Sciatic nerve (tissue), 2 donors: ENCODE results near the gene ZNF620. TPM values are rescaled to one million over a fixed set of nuclear protein-coding genes. Genes with fewer than 3 reads are reported as not detected.
"Not testable (repeated sequence)": the region's sequence is repeated elsewhere in the genome, so short reads cannot be mapped to it uniquely, and the experiment has no call there.

ENCODE experiments used
- ATAC-seq: fragments of 200-7000 bp; cut with Tn5 transposase; one replicate; pipeline ENCODE4 v1.9.1; 2020; ENCODE audit warnings: mild to moderate bottlenecking, moderate library complexity
- DNase-seq: peaks from one replicate; pipeline ENCODE4 v3.0.0-alpha.2; 2020; ENCODE audit warnings: low spot score
- intact Hi-C: fragments of 100-400 bp; cut with DNase I; formaldehyde crosslinking; loops from one replicate; pipeline ENCODE4 v1.14.2; 2022
- total RNA-seq: library from RNA; stranded (reverse); fragmentation: NEBNext Ultra II Directional; extraction: Animal tissue kit (Norgen Biotek cat#: 25700); gene quantifications from one replicate; pipeline ENCODE4 v1.2.1, GENCODE V29; 2021
- donor health status: DM: no; HTN: no; CAD: no.
- donor health status: DM: no; HTN: no; CAD: no.

The ZNF620 gene
- 6.1 TPM for total RNA-seq

GRCh38 chr3:40505599-40506462 lies at the start of gene ZNF620:
TSS of gene ZNF620 (plus strand) at chr3:40506039. CDS start at chr3:40506353, 314 bp downstream.
- peak; percentile 77 for DNase-seq
- peak; percentile 91 for ATAC-seq
- intact Hi-C loops = no loop called here

DNA sequence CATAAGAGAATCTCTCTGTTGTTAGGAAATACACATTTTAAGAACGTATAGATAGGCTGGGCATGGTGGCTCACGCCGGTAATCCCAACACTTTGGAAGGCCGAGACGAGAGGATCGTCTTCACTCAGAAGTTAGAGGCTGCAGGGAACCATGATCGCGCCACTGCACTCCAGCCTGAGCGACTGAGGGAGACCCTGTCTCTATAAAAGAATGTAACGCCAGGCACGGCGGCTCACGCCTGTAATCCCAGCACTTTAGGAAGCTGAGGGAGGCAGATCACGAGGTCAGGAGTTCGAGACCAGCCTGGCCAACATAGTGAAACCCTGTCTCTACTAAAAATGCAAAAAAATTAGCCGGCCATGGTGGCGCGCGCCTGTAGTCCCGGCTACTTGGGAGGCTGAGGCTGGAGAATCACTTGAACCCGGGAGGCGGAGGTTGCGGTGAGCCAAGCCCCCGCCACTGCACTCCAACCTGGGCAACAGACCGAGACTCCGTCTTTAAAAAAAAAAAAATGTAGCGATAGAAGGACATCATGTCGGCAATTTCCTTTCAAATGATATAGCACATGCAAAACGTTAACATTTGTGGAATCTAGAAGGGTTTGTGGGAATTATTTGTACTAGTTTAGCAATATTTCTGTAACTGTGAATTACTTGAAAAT lies 49.4 kb upstream of the ZNF620 start:
- DNase-seq = no peak
- intact Hi-C loops = no loop called here
- no peak for ATAC-seq

DNA sequence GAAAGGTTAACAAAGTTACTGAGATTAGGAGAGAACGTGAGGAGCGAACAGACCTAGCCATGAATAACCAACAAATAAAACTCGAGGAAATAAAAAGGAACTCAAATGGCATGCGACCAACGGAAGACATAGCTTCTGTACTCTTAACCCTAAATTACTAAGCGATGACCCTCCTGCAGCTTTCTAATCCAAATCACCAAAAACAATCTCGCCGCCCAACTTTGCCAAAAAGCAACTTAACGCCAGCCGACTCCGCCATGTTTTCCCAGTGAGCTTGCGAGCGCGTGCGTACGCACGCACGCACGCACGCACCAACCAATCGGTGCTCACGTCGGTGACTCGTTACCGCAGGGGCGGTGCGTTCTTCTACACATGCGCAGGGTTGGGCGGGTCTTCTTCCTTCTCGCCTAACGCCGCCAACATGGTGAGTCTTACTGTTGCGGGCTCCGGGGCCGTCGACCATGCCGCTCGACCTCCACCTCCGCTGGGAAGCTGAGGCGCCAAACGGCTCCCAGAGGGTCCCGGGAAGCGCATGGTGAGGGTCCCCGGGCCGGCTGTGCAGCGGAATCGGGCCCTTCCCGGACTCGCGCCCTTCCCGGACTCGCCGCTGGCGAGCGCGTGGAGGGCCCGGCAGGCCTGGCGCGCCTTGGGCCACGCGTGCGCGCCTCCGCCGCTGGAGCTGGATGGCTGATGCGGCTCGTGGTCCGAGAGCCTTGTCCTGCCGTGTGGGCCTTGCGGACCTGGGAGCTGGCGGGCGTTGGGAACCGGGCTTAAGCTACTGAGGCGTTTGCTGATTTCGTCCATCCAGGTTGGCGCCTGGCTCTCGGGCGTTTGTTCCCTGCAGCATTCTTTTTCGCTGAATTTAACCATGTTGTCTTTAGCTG lies 48.7 kb upstream of the ZNF620 start, which contains the start of gene RPL14:
RPL14 (plus strand) TSS at position 400 of the 884 bp plus-strand sequence; CDS start at position 533, 133 bp downstream.
- intact Hi-C loops = no loop called here
- DNase-seq = peak; percentile 98
- peak; percentile 95 for ATAC-seq

DNA sequence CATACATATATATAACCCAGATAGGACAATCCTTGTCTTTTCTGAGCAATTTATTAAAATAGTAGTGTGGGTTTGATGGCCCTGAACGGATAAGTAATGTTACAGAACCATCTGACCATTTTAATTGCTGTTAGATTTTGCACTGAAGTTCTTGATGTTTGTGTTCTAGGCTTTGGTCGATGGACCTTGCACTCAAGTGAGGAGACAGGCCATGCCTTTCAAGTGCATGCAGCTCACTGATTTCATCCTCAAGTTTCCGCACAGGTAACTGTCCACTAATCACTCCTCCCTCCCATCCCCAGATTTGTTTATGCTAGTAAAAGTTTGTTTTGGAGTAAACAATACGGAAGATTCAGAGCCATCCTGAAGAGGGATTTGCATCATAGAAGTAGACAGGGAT lies 47.4 kb upstream of the ZNF620 start:
- intact Hi-C loops = no loop called here
- DNase-seq (no peak), ATAC-seq (no peak)

GRCh38 chr3:40460481-40460880 lies 45.4 kb upstream of the ZNF620 start:
- intact Hi-C loops, ATAC-seq, DNase-seq: not testable (repeated sequence)

DNA sequence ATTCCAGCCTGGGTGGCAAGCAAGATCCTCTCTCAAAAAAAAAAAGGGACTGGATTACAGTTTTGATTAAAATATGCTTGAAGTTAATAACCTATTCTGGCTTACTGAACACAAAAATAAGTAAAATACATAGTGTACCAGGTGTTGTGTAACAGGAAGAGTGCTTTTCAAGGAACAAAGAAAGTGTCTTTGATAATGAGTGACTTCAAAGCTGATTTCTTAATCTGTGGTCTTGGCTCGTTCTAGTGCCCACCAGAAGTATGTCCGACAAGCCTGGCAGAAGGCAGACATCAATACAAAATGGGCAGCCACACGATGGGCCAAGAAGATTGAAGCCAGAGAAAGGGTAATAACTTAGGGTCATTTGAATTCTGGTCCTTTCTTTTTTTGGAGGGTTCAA lies 44.7 kb upstream of the ZNF620 start:
- DNase-seq (no peak), ATAC-seq (no peak)
- intact Hi-C loops = no loop called here

GRCh38 chr3:40462838-40463237 lies 43.0 kb upstream of the ZNF620 start:
- ATAC-seq, intact Hi-C loops, DNase-seq: not testable (repeated sequence)

DNA sequence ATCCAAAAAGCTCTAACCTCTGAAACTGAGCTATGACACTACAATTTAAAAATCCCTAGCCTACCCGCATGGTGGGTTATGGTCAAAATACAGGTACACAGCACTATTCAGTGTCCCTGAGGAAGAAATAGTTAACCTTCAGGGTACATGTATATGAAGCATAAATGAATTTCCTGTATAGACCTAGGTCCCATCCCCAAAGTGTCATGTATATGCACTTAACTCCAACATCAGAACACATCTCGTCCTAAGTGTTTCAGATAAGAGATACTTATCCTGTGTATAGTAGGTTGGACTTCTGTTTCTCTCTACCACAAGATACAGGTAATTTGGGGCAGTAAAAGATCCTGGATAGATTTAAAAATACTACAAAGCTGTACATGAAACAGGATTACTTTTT lies 42.3 kb upstream of the ZNF620 start:
- DNase-seq = no peak
- intact Hi-C loops = no loop called here
- no peak for ATAC-seq

- no peak for DNase-seq
- intact Hi-C loops = no loop called here
- no peak for ATAC-seq
Measured at GRCh38 chr3:40464339-40465110, 41.3 kb upstream of the ZNF620 start.

GRCh38 chr3:40465111-40465407 lies 40.8 kb upstream of the ZNF620 start:
- no peak for DNase-seq
- intact Hi-C loops = no loop called here
- ATAC-seq = no peak

- ATAC-seq (no peak), DNase-seq (no peak)
- intact Hi-C loops = no loop called here
Measured at GRCh38 chr3:40465456-40465855, 40.4 kb upstream of the ZNF620 start.

GRCh38 chr3:40468018-40468417 lies 37.8 kb upstream of the ZNF620 start:
- intact Hi-C loops = no loop called here
- no peak for DNase-seq
- ATAC-seq = no peak

DNA sequence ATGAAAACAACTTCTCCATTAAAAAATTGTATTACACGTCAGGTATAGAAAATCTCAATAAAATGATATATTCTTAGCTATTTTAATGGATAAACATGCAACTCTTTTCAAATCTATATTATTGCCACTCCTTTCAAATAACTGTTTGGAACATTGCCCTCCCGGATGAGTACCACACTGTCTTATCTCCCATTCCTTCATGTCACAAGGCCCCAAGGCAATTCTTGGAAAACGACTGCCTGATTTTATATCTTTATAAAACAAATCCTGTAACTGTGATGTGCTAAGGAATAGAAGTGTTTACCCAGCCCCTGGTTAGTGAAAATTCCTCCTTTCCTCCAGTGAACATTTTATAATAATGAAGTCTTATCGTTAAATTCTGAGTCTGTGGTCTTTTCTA lies 35.1 kb upstream of the ZNF620 start:
- no peak for ATAC-seq
- intact Hi-C loops = no loop called here
- no peak for DNase-seq

- DNase-seq (peak; percentile 81), ATAC-seq (peak; percentile 96)
- intact Hi-C loops = loop anchor here (5.0 kb wide), 1 partner anchor 41 kb away; no protein-coding TSS in a partner anchor
Measured at GRCh38 chr3:40476478-40477470, 29.1 kb upstream of the ZNF620 start, which contains the start of gene ZNF619. TSS of gene ZNF619 (plus strand) at chr3:40477122. CDS start at chr3:40477980, 858 bp downstream.

DNA sequence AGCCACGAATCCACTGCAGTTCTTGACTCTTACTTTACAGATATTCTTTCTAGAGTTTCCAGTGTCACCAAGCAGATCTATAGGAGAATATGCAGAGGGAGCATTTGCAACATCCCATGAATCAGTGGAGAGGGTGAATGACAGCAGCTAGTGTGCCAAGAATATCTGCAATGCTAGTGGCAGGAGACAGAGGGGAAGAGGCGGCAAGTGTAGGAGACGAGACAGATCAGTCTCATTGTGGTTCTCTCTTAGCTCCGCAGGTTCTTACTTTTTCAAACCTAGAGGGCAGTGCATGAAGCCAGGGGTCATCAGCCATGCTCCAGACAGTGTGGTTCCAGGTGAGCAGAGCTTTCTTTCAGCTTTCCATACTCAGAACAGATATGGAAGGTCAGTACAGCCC lies 28.2 kb upstream of the ZNF620 start:
- intact Hi-C loops = loop anchor here (5.0 kb wide), 1 partner anchor 40 kb away; no protein-coding TSS in a partner anchor
- ATAC-seq (no peak), DNase-seq (no peak)

- no peak for DNase-seq
- no peak for ATAC-seq
- intact Hi-C loops = no loop called here
Measured at GRCh38 chr3:40487172-40487571, 18.7 kb upstream of the ZNF620 start.

GRCh38 chr3:40490916-40491315 lies 14.9 kb upstream of the ZNF620 start:
- ATAC-seq (no peak), DNase-seq (no peak)
- intact Hi-C loops = no loop called here
